NB4 (cell line): Measurements from ENCODE around the gene RASA2.

ENCODE experiments used
- DNase-seq: peaks from one replicate; pipeline ENCODE4 v3.0.0; 2010; ENCODE audit warnings: low read depth
- H3K4me3 ChIP-seq: one replicate; pipeline ENCODE4 v1.5.1; 2011; ENCODE audit warnings: mild to moderate bottlenecking, low read depth, low read length, moderate library complexity
- MYC ChIP-seq: IDR thresholded peaks from 2 replicates; pipeline ENCODE4 v1.6.1; 2011; ENCODE audit warnings: low read depth, low read length
- POLR2A ChIP-seq: IDR thresholded peaks from 2 replicates; pipeline ENCODE4 v1.6.1; 2011; ENCODE audit warnings: mild to moderate bottlenecking; ENCODE audit not compliant: insufficient read length; ENCODE audit errors: extremely low read depth
- TF ChIP-seq, protein P1 (sequence below): IDR thresholded peaks from one replicate; pipeline ENCODE4 v1.5.1; 2012; ENCODE audit warnings: low read depth, low read length
- TF ChIP-seq, protein P2 (sequence below): IDR thresholded peaks from 2 replicates; pipeline ENCODE4 v1.6.1; 2011; ENCODE audit warnings: low read depth, low read length

RASA2 gene

DNA sequence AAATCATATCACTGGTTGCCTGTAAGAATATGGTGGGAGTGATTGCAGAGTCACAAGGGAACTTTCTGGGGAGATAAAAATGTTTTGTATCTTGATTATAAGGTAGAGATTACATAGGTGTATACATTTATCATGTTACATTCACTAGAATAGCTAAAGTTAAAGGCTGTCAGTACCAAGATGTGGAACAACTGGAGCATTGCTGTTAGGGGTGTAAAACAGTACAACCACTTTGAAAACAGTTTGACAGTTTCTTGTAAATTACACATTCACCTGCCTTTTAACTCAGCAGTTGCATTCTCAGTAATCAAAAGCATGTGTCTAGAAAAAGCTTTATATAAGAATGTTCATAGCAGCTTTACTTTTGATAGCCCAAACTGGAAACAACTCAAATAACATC, 27.6 kb downstream of the RASA2 start:
- no peak for DNase-seq
- H3K4me3 ChIP-seq: no peak overlapping the region
- TF ChIP-seq, protein P1, sequence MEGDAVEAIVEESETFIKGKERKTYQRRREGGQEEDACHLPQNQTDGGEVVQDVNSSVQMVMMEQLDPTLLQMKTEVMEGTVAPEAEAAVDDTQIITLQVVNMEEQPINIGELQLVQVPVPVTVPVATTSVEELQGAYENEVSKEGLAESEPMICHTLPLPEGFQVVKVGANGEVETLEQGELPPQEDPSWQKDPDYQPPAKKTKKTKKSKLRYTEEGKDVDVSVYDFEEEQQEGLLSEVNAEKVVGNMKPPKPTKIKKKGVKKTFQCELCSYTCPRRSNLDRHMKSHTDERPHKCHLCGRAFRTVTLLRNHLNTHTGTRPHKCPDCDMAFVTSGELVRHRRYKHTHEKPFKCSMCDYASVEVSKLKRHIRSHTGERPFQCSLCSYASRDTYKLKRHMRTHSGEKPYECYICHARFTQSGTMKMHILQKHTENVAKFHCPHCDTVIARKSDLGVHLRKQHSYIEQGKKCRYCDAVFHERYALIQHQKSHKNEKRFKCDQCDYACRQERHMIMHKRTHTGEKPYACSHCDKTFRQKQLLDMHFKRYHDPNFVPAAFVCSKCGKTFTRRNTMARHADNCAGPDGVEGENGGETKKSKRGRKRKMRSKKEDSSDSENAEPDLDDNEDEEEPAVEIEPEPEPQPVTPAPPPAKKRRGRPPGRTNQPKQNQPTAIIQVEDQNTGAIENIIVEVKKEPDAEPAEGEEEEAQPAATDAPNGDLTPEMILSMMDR: no peak
- TF ChIP-seq, protein P2, sequence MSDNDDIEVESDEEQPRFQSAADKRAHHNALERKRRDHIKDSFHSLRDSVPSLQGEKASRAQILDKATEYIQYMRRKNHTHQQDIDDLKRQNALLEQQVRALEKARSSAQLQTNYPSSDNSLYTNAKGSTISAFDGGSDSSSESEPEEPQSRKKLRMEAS: no peak
- TF ChIP-seq POLR2A (no peak), MYC (no peak)

DNA sequence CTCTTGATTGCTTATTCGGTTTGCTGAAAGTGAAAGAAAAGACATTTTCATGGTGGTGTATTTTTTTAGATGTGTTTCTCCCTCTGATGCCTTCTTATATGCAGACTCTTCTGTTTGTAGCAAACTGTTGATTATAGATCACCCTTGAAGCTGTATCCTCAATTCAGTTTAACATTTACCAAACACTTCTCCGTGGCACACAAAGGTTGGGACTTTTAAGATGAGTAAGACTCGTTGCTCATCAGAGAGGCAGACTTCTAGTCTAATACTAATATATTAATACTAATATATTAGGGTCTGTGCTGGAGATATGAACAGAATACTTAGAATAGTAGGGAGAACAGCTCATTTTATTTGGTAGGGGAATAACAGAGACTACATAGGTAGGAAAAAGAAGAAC, 32.8 kb downstream of the RASA2 start:
- no peak overlapping the region for H3K4me3 ChIP-seq
- TF ChIP-seq MYC (no peak), POLR2A (no peak)
- TF ChIP-seq, protein P2: no peak
- TF ChIP-seq, protein P1: no peak
- no peak for DNase-seq

DNA sequence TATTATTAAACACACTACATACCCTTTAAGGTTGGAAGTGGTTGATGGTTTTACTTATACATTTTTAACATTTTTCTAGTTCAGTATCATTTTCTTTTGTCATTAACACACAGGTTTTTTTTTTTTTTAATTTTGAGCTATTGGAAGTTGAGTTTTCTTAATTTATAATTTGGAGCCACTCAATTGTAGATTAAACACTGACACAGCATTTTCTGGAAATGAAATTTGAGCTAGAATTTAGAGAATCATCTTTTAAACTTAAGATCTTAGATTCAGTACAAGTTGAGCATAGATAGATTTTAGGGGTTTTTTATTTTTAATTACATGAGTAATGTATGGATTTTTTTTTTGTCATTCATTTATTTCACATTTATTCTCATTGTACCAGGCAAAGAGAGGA, 35.0 kb downstream of the RASA2 start:
- no peak overlapping the region for H3K4me3 ChIP-seq
- TF ChIP-seq, protein P2: no peak
- no peak for TF ChIP-seq POLR2A
- TF ChIP-seq, protein P1: no peak
- no peak for TF ChIP-seq MYC
- no peak for DNase-seq

DNA sequence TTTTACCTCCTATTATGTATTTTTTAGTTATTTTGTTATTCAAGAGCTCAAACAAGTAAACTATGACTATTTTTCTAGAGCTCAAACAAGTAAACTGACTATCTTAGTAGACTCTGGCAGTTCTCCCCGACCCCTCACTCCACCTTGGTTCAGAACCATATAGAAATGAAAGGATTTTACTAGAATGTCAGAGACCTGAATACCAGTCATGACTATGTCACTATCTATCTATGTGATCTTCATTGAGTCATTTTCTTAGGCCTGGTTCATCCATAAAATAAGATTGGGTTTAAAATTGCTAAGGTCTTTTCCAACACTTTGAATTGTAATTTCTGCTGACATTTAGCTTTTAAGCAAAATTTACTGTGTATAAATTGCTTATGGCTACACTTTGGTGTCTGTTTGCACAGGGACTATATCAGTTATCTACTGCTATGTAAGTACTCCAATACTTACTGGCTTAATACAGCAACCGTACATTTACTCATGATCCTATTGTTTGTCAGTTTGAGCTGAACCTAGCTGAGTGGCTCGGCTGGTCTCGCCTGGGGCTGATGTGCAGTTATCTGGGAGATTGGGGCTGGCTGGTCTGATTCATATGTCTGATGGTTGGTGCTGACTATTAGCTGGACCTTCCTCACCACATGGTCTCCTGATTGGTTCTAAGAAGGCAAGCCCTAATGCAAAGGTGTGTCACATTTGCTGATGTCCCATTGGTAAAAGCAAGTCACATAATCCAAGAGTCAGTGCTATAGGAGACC, 37.0 kb downstream of the RASA2 start:
- DNase-seq: no peak
- H3K4me3 ChIP-seq: no peak overlapping the region
- TF ChIP-seq, protein P2: no peak
- TF ChIP-seq, protein P1: no peak
- TF ChIP-seq POLR2A (no peak), MYC (no peak)

DNA sequence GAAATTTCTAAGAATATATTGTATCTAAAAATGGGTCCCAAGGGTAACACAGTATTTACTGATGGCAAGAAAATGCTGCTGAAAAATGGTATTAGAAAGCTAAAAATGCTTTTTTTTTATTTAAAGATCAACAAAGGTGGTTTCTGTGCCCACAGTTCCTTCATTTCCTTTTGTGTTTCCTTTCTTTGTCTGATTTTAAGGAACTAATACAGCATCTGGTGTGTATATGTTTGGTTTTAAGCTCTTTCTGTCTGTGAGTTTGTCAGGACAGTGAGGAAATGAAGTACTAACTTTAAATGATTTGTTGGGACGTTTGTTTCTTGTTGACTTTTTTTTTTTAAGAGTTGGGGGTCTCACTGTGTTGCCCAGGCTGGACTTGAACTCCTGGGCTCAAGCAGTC, 38.2 kb downstream of the RASA2 start:
- no peak for TF ChIP-seq MYC
- TF ChIP-seq, protein P2: no peak
- TF ChIP-seq POLR2A: no peak
- TF ChIP-seq, protein P1: no peak
- no peak for DNase-seq
- no peak overlapping the region for H3K4me3 ChIP-seq
